ENCODE measurements around the gene PKIG.
A peak's percentile ranks its signal among the peaks of the same experiment; 100 is the strongest.
"Not testable (repeated sequence)": the region's sequence is repeated elsewhere in the genome, so short reads cannot be mapped to it uniquely, and the experiment has no call there.

The PKIG gene

GRCh38 chr20:44651684-44652423 is 69.5 kb downstream of the PKIG start, which contains the start of gene ADA:
Gene ADA (minus strand): TSS chr20:44651699. CDS start chr20:44651607, 92 bp downstream.
- Histone ChIP-seq H3K27ac (replicated peaks) (peak within 1 kb of the TSS; percentile 73), H3K27me3 (ENCODE audit: insufficient read depth, poor library complexity, severe bottlenecking) (no peaks in the 10 kb centered on the region), H3K4me3 (replicated peaks; ENCODE audit: insufficient read depth, low read length) (peak within 1 kb of the TSS; percentile 60)
- TF ChIP-seq REST (IDR thresholded peaks at IDR 0.05; ENCODE audit: insufficient replicate concordance, low read depth), result no peak
- no peak for TF ChIP-seq SPI1 (IDR thresholded peaks at IDR 0.05; ENCODE audit: borderline replicate concordance, low read depth)
- TF ChIP-seq CTCF (IDR thresholded peaks at IDR 0.05; ENCODE audit: insufficient read depth, low read length), result no peak
- no peak for TF ChIP-seq POLR2AphosphoS5 (IDR thresholded peaks at IDR 0.05; ENCODE audit: low read depth)
- no peak for TF ChIP-seq GABPA (IDR thresholded peaks at IDR 0.05; ENCODE audit: low read depth)
- DNase-seq (ENCODE audit: low read depth in 1 of 2, low spot score in 1 of 2), result peak in 1 of 2 experiments; percentile 32

GRCh38 chr20:44653546-44653945 is 71.2 kb downstream of the PKIG start:
- Histone ChIP-seq H3K27me3 (ENCODE audit: insufficient read depth, poor library complexity, severe bottlenecking) (no peaks in the 10 kb centered on the region), H3K4me3 (replicated peaks; ENCODE audit: insufficient read depth, low read length) (no peak overlapping the region), H3K27ac (replicated peaks) (no peak overlapping the region)
- no peak for TF ChIP-seq CTCF (IDR thresholded peaks at IDR 0.05; ENCODE audit: insufficient read depth, low read length)
- TF ChIP-seq SPI1 (IDR thresholded peaks at IDR 0.05; ENCODE audit: borderline replicate concordance, low read depth), result no peak
- no peak for TF ChIP-seq POLR2AphosphoS5 (IDR thresholded peaks at IDR 0.05; ENCODE audit: low read depth)
- TF ChIP-seq GABPA (IDR thresholded peaks at IDR 0.05; ENCODE audit: low read depth), result no peak
- no peak for TF ChIP-seq REST (IDR thresholded peaks at IDR 0.05; ENCODE audit: insufficient replicate concordance, low read depth)
- DNase-seq (ENCODE audit: low read depth in 1 of 2, low spot score in 1 of 2), result no peak

GRCh38 chr20:44654210-44654609 is 71.8 kb downstream of the PKIG start:
- H3K27ac ChIP-seq (replicated peaks); H3K27me3 ChIP-seq (ENCODE audit: insufficient read depth, poor library complexity, severe bottlenecking); H3K4me3 ChIP-seq (replicated peaks; ENCODE audit: insufficient read depth, low read length); DNase-seq (ENCODE audit: low read depth in 1 of 2, low spot score in 1 of 2): not testable (repeated sequence)

DNA sequence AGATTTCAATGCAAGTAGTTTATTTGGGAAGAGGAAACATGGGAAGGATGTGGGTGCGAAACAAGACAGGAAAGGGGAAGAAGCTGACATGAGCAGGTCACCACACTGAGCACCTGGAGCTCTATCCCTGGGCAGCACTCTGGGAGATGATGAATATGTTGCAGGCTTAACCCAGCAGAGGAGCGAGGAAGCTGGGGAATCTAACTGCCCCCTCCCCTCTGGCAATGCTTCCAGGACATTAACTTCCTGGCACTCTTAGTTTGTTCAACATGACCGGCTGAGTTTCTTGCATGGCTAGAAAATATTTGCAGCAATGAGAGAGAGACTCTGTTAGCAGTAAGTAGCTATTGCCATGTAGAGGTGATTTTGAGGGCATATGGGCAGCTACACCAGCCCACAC is 74.1 kb downstream of the PKIG start:
- H3K4me3 ChIP-seq (replicated peaks; ENCODE audit: insufficient read depth, low read length), result no peak overlapping the region
- no peaks in the 10 kb centered on the region for H3K27me3 ChIP-seq (ENCODE audit: insufficient read depth, poor library complexity, severe bottlenecking)
- no peak overlapping the region for H3K27ac ChIP-seq (replicated peaks)
- no peak for TF ChIP-seq CTCF (IDR thresholded peaks at IDR 0.05; ENCODE audit: insufficient read depth, low read length)
- no peak for TF ChIP-seq REST (IDR thresholded peaks at IDR 0.05; ENCODE audit: insufficient replicate concordance, low read depth)
- no peak for TF ChIP-seq SPI1 (IDR thresholded peaks at IDR 0.05; ENCODE audit: borderline replicate concordance, low read depth)
- no peak for TF ChIP-seq POLR2AphosphoS5 (IDR thresholded peaks at IDR 0.05; ENCODE audit: low read depth)
- TF ChIP-seq GABPA (IDR thresholded peaks at IDR 0.05; ENCODE audit: low read depth), result no peak
- DNase-seq (ENCODE audit: low read depth in 1 of 2, low spot score in 1 of 2), result no peak

Data from HL-60 (cell line).